HG03280 (cell line): ENCODE results near the gene PPA1.
"Not testable (repeated sequence)": the region's sequence is repeated elsewhere in the genome, so short reads cannot be mapped to it uniquely, and the experiment has no call there.

Experiments
- ATAC-seq: cut with Tn5 transposase; IDR thresholded peaks from one replicate; pipeline ENCODE4 v1.9.1; 2021; ENCODE audit warnings: mild to moderate bottlenecking, moderate library complexity; ENCODE audit not compliant: unreplicated experiment

PPA1 gene

DNA sequence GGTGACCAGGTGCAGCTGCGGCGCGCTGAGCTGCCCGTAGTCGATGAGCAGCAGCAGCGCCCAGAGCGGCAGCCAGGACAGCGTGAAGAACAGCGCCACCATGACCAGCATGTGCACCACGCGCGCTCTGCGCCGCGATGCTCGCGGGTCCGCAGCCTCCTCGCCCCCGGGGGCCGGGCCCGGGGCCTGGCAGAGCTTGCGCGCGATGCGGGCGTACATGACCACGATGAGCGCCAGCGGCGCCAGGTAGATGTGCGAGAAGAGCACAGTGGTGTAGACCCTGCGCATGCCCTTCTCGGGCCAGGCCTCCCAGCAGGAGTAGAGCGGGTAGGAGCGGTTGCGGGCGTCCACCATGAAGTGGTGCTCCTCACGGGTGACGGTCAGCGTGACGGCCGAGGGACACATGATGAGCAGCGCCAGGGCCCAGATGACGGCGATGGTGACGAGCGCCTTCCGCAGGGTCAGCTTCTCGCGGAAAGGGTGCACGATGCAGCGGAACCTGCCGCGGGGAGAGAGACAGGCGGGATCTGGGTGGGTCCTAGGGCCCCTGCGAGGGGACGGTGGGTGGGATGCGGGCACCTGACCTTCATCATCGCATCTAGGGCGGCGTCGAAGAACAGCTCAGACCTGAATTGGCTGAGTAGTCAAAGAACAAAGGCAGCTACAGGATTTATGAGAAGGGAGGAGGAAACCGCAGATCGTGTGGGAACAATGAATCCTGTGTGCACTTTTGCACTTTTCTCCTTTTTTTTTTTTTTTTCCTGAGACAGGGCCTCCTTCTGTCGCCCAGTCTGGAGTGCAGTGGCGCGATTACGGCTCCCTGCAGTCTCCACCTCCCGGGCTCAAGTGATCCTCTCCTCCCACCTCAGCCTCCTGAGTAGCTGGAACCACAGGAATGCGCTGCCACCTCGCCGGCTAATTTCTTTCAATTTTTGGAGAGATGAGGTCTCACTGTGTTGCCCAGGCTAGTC lies 22.4 kb upstream of the PPA1 start:
- ATAC-seq: no peak

DNA sequence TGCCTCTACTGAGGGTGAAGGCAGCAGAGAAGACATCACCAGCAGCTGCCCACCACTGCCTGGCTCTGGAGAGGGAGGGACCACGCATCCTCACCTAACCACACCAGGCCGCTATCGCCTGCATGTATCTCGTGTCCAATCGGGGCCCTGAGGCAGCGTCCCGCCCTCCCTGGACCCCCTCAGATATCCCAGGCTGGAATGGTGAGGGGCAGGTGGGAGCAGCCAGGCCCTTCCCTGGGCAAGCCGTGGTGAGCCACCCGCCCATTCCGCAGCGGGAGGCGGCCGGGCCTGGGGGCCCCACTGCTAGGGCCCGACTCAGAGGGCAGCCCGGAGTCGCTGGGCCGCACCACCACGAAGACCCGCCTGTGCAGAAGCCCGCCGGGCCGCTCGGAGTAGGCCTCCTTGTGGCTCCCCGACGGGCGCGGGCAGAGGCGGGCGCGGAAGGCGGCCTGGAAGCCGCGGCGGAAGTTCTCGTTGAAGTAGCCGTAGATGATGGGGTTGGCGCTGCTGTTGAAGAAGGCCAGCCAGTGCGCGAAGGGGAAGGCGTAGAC lies 21.6 kb upstream of the PPA1 start:
- ATAC-seq: no peak

DNA sequence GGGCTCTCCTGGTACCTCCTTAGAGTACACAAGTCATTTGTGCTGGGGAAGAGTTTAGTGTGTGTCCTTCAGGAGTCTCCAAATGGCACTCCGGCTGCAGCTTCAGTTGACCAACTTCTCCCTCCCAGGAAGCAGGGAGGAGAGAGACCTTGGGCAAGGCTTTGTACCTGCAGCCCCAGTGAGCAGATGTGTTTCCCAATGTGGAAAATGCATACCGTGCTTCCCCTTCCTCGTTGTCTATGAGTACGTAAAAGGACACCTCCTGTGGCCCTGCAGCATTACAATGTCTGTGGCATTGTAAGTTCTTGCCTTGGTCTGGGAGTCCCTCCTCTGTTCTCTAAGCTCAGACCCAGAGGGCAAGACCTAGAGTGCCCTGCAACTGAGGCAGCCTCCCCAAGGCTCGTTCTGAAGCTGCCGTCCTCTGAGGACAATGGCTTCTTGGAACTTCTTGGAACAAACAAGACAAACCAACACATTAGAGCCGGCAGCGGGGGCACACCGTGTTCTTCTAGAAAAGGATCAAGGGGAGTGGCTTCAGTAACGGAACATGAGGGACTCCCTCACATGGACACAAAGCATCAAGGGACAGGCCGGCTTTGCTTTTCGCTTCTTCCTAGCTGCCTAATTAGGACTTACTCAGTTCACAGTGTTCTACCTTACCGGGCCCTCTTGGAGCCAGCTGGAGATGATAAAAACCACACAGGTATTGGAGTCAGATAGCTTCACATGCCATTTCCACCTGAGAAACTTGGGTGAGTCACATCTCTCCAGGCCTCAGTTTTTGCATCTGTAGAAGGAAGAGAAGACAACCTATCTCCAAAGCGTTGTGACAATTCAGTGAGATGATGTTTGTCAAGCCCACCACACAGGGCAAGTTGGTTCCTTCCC lies 20.9 kb upstream of the PPA1 start:
- no peak for ATAC-seq

DNA sequence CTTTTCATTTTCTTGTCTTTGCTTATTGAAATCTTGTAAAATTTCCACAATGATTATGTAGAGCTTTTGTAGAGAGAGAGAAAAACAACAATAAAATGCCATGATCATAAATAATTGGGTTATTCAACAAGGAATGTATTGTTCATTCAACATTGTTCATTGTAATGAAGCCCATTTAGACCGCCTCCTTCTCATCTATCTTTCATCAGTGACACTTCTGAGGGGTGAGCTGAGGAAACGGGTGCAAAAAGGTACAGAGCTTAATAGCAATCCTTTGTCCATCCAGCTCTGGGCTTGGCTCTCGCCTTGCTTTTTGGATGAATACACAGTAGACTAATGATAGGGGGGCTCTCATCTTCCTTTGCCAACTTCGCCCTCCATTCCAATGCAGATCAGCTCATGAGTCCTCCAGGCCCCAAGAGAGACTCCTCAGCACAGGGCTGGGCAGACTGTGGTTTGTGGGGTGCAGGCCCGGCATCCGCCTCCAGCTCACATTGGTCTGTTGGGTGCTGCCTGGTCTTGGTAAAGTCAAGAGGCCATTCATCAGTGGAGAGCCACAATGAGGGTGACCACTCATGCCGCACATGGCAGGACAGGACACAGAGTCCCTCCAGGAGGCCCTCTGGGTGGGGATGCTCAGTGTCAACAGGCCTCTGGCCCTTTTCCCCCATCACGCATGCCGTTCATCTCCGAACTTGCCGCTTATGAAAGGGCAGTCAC lies 17.9 kb upstream of the PPA1 start:
- no peak for ATAC-seq

DNA sequence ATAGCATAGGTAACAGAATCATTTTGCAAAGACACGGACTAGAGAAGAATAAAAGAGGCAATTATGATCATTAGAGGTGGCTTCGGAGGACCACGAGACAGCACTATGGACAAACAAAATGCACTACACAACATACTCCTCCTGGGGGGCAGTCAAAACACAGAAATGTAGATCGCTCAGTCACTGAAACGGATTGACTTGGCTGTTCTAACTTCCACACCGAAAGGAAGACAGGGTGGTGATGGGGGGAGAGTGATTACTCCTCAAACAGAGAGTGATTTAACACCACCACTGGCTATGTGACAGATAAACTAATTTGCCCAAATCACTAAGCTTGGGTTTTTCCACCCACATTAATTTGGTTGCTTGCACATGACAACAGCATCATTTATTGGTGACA lies 14.1 kb upstream of the PPA1 start:
- ATAC-seq: no peak

DNA sequence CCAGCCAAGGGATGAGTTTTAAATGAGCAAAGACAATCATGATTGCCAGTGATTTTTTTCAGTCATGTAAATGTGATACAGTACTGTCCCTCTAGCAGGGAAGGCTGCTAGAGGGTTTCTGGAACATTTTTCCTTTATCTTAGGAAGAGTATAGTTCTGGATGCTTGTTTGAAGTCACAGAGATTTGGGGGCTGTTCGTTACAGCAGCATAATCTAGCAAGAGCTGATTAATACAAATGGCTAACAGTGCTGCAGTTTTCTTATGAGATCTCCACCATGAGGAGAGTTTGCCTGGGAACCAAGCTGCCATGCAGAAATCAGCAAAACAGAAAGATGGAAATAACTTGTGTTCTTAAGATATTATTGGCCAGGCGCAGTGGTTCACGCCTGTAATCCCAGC lies 7.9 kb upstream of the PPA1 start:
- no peak for ATAC-seq

DNA sequence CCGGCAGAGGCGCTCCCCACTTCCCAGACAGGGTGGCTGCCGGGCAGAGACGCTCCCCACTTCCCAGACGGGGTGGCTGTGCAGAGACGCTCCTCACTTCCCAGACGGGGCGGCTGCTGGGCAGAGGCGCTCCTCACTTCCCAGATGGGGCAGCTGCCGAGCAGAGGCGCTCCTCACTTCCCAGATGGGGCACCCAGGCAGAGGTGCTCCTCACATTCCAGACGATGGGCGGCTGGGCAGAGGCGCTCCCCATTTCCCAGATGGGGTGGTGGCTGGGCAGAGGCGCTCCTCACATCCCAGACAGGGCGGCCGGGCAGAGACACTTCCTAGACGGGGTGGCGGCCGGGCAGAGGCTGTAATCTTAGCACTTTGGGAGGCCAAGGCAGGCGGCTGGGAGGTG lies 6.8 kb upstream of the PPA1 start:
- ATAC-seq: not testable (repeated sequence)

DNA sequence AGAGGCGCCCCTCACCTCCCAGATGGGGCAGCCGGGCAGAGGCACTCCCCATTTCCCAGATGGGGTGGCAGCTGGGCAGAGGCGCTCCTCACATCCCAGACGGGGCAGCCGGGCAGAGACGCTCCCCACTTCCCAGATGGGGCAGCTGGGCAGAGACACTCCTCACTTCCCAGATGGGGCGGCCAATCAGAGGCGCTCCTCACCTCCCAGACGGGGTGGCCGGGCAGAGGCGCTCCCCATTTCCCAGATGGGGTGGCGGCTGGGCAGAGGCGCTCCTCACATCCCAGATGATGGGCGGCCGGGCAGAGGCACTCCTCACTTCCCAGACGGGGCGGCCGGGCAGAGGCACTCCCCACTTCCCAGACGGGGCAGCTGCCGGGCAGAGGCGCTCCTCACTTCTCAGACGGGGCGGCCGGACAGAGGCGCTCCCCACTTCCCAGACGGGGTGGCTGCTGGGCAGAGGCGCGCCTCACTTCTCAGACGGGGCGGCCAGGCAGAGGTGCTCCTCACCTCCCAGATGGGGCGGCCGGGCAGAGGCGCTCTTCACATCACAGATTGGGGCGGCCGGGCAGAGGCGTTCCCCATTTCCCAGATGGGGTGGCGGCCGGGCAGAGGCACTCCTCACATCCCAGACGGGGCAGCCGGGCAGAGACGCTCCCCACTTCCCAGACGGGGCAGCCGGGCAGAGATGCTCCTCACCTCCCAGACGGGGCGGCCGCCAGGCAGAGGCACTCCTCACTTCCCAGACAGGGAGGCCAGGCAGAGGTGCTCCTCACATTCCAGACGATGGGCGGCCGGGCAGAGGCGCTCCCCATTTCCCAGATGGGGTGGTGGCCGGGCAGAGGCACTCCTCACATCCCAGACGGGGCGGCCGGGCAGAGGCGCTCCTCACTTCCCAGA lies 6.1 kb upstream of the PPA1 start:
- not testable (repeated sequence) for ATAC-seq

DNA sequence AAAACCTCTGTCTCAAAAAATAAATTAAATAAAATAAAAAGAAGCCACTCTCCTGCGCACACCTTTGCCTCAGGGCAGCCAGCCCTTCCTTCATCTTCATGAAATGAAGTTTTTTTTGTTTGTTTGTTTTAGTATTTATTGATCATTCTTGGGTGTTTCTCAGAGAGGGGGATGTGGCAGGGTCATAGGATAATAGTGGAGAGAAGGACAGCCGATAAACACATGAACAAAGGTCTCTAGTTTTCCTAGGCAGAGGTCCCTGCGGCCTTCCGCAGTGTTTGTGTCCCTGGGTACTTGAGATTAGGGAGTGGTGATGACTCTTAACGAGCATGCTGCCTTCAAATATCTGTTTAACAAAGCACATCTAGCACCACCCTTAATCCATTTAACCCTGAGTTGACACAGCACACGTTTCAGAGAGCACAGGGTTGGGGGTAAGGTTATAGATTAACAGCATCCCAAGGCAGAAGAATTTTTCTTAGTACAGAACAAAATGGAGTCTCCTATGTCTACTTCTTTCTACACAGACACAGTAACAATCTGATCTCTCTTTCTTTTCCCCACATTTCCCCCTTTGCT lies 4.8 kb upstream of the PPA1 start:
- ATAC-seq: not testable (repeated sequence)

DNA sequence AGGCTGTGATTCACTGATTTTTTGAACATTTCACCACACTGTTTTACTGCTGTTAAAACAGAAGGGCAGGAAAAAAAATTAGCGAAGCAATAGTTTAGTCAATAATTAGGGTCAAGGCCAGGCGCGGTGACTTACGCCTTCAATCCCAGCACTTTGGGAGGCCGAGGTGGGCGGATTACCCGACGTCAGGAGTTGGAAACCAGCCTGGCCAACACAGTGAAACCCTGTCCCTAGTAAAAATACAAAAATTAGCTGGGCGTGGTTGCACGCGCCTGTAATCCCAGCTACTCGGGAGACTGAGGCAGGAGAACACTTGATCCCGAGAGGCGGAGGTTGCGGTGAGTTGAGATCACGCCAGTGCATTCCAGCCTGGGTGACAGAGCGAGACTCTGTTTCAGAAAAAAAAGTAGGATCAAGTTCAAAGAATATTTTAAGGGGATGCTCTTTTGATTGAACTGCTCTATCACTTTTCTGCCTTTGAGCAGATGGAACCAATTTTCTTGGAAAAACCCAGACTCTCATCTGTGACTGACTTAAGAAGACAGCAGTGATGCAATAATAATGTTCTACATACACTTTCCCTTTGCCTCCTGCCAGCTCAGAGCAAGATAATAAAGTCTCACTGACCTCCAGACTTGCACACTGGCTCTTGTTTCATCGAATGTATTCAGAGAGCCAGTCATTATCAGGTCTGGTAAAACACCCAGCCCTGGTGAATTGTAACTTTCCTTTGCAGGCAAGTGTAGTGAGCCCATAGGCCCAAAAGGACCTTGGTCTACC lies 1.6 kb upstream of the PPA1 start:
- ATAC-seq: no peak

DNA sequence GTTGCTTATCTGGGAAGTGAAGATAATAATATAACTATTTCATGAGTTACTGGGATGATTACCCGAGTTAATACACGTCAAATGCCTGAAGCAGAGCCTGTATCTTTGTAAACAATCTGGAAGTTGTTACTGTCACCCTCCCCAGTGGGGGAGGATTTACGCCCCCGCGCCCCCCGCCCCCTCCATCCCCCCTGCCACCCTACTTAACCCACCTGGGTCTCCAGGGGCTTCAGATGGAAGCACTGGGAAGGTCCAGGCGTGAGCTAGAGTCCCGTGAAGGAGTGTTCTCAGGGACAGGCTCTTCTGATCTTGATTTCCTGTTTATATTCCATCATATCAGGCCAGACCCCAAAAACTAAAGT lies 691 bp upstream of the PPA1 start:
- ATAC-seq: no peak

DNA sequence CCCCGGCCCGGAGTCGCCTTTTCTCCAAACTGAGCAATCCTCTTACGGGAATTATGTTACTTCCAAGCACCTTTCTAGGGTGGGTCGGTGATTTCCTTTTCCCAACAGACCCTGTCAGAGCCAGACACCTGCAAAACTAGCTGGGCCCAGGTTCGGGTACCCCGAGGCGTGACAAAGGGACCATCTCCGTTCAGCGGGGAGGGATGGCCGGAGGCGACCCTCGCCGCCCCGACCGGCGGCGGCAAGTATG lies 445 bp downstream of the PPA1 start:
- no peak for ATAC-seq

DNA sequence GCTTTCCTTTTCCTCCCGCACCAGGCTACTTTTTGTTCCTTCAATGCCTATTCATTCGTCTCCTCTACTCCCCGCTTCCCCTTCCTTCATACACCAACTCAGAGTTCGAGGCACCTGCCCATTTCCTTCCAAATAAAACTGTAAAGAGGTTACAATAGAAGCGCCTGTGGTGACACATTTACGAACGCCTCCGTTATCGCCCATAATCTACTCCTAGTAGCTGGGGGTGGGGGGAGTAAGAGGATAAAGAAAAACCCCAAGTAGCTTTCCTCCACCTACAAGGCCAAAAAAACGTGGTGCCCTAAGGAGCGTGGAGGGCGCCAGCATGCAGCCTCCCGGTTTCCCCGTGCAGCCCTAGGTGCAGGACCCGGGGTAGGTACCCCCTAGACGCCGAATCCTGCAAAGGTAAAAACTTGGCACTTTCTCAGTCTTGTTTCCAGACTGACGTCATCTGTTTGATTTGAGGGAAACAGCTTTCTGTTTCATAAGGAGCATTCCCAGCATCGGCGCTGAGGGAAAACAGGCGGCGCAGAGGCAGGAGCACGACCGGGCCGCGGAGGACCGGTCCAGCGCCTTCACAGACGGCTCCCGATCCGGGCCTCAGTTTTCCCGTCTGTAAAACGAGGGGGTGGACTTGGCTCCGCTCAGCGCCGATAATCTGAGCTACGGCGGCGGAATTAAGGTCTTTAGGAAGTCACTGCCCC lies 922 bp downstream of the PPA1 start:
- ATAC-seq: no peak

DNA sequence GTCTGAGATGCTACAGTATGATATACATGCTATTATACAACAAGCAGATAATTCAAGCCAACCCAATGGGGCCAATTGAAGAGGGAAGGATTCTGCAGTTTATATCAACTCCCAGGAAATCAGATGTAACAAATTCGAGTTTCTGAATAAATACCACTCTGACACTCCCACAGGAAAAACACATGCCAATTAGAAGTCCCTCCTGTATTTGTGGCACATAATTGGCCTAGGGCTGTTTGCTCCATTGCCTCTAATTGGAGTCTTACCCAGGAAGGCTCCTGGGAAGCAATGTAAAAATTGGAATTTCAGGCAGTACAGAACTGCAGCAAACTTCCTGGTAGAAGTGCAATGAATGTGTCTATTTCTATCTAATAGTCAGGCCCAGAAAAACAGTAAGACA lies 4.7 kb downstream of the PPA1 start:
- no peak for ATAC-seq

DNA sequence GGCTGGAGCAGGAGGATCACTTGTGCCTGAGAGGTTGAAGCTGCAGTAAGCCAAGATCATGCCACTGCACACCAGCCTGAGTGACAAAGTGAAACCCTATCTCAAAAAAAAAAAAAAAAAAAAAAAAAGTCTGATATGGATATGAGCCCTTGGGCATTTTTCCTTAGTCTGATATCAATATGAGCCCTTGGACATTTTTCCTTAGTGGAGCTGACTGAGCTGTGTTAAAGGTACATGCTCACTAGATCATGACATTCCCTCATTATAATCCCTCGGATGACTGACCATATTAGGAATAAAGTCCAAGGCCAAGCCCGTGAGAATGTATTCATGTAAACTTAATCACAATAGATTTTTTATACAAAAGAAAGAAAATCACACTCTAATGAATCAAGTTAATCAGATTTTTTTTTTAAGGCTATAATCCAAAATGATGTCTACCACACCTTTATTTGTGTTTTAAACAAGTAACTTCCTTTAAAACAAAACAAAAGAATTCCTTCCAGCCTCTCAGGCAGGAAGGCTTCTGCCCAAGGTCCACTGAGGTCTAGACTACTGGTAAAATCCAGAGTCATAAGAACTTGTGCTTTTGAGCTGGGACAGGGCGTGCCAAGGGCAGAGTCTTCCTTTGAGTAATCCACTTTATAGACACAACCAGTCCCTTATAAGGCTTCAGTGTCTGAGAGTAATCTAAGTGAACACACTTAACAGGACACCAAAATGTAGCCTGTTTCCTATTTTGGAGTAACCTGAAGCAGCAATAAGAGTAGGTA lies 5.5 kb downstream of the PPA1 start:
- ATAC-seq: no peak

DNA sequence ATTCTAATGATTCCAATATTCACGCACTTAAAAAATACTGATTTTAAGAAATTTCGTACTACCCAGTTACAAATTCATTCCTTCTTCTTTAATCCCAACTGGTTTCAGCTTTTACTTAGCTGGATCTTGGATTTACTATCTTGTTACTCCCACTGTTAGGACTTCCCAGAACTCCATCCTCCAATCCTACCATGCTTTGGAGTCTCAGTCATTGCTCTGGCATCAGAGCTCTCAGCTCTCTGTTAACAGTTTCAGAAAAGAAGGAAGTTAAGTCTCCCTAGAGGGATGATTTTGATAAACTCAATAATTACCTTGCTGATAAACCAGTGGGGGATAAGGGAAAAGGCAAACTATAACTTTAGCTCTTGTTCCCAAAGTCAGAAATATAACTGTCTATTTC lies 9.5 kb downstream of the PPA1 start:
- no peak for ATAC-seq

DNA sequence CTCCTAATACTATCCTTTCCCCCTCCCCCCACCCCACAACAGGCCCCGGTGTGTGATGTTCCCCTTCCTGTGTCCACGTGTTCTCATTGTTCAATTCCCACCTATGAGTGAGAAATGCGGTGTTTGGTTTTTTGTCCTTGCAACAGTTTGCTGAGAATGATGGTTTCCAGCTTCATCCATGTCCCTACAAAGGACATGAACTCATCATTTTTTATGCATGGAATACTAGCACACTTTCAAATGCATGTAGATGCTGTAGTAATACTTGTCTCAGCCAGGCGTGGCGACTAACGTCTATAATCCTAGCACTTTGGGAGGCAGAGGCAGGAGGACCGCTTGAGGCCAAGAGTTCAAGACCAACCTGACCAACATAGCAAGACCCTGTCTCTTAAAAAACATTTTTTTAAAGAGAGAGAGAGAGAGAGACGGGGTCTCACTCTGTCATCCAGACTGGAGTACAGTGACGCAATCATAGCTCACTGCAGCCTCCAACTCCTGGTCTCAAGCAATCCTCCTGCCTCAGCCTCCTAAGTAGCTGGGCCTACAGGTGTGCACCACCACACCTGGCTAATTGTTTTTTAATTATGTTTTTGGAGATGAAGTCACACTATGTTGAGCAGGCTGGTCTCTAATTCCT lies 10.3 kb downstream of the PPA1 start:
- ATAC-seq: not testable (repeated sequence)
